ENCODE measurements around the gene KAT6B.
"Not testable (repeated sequence)": the region's sequence is repeated elsewhere in the genome, so short reads cannot be mapped to it uniquely, and the experiment has no call there.

The KAT6B gene

GRCh38 chr10:75037171-75038153 lies 211.1 kb downstream of the KAT6B start:
- DNase-seq (ENCODE audit: low read depth in 2 of 2), result no peak

- no peak for DNase-seq (ENCODE audit: low read depth in 2 of 2)
Observed at GRCh38 chr10:75038335-75038734, 211.9 kb downstream of the KAT6B start.

GRCh38 chr10:75040576-75040975 lies 214.2 kb downstream of the KAT6B start:
- DNase-seq (ENCODE audit: low read depth in 2 of 2), result no peak

GRCh38 chr10:75042292-75042974 lies 216.0 kb downstream of the KAT6B start:
- no peak for DNase-seq (ENCODE audit: low read depth in 2 of 2)

GRCh38 chr10:75043256-75044131 lies 217.1 kb downstream of the KAT6B start:
- peak; percentile 13 for DNase-seq (ENCODE audit: low read depth in 2 of 2)

GRCh38 chr10:75048669-75049098 lies 222.3 kb downstream of the KAT6B start:
- no peak for DNase-seq (ENCODE audit: low read depth in 2 of 2)

- no peak for DNase-seq (ENCODE audit: low read depth in 2 of 2)
Observed at GRCh38 chr10:75049316-75050148, 223.1 kb downstream of the KAT6B start.

GRCh38 chr10:75050149-75050919 lies 223.9 kb downstream of the KAT6B start:
- no peak for DNase-seq (ENCODE audit: low read depth in 2 of 2)

- DNase-seq (ENCODE audit: low read depth in 2 of 2), result no peak
Observed at GRCh38 chr10:75051308-75051707, 224.9 kb downstream of the KAT6B start.

GRCh38 chr10:75055896-75056406 lies 229.6 kb downstream of the KAT6B start:
- DNase-seq (ENCODE audit: low read depth in 2 of 2), result not testable (repeated sequence)

- no peak for DNase-seq (ENCODE audit: low read depth in 2 of 2)
Observed at GRCh38 chr10:75057680-75058079, 231.3 kb downstream of the KAT6B start.

GRCh38 chr10:75058161-75058560 lies 231.8 kb downstream of the KAT6B start:
- DNase-seq (ENCODE audit: low read depth in 2 of 2), result no peak

GRCh38 chr10:75061709-75062505 lies 235.5 kb downstream of the KAT6B start:
- DNase-seq (ENCODE audit: low read depth in 2 of 2), result no peak

GRCh38 chr10:75062506-75063299 lies 236.3 kb downstream of the KAT6B start:
- no peak for DNase-seq (ENCODE audit: low read depth in 2 of 2)

- no peak for DNase-seq (ENCODE audit: low read depth in 2 of 2)
Observed at GRCh38 chr10:75063461-75064230, 237.2 kb downstream of the KAT6B start.

GRCh38 chr10:75065076-75065475 lies 238.7 kb downstream of the KAT6B start:
- no peak for DNase-seq (ENCODE audit: low read depth in 2 of 2)

GRCh38 chr10:75066271-75066670 lies 239.9 kb downstream of the KAT6B start:
- DNase-seq (ENCODE audit: low read depth in 2 of 2), result no peak
